H1 (cell line): ENCODE results near the gene BEST3. TPM values are rescaled to one million over a fixed set of nuclear protein-coding genes. Genes with fewer than 3 reads are reported as not detected.

Experiments used
- CTCF ChIA-PET: fragments of 300-600 bp; sonication (Branson Sonifier 250); formaldehyde crosslinking; loops from one replicate; lab custom pipeline; 2021; ENCODE audit not compliant: partially characterized antibody; lab: Charles Lee
- POLR2A ChIA-PET: fragments of 300-600 bp; sonication (Branson Sonifier 250); formaldehyde crosslinking; loops from one replicate; lab custom pipeline; 2021; ENCODE audit warnings: inconsistent platforms; ENCODE audit not compliant: partially characterized antibody; lab: Charles Lee
- DNase-seq, 2 experiments: peaks; one replicate each; pipeline versions ENCODE4 v3.0.0 to v3.0.0-alpha.2; 2010 to 2022; ENCODE audit warnings: low spot score in 2 of 2, low read depth in 1 of 2, mixed read lengths in 1 of 2
- FAIRE-seq: peaks from 2 replicates; lab custom pipeline; 2011; peaks lifted over from hg19 to GRCh38; lab: Jason Lieb, UNC
- H2AFZ ChIP-seq: 2 replicates; pipeline ENCODE4 v1.8.1; 2012; ENCODE audit warnings: low read length, inconsistent platforms
- H2AK5ac ChIP-seq: 2 replicates; pipeline ENCODE4 v1.6.1; 2013; ENCODE audit warnings: low read depth, low read length
- H2BK120ac ChIP-seq: replicated peaks from 2 replicates; pipeline ENCODE3; 2013; ENCODE audit warnings: low read depth, low read length, inconsistent platforms
- H2BK12ac ChIP-seq: 2 replicates; pipeline ENCODE4 v1.6.1; 2013; ENCODE audit warnings: low read depth, low read length
- H2BK15ac ChIP-seq: 2 replicates; pipeline ENCODE4 v1.6.1; 2013; ENCODE audit warnings: low read length
- H2BK20ac ChIP-seq: 2 replicates; pipeline ENCODE4 v1.6.1; 2013; ENCODE audit warnings: low read length
- H2BK5ac ChIP-seq: 2 replicates; pipeline ENCODE4 v1.6.1; 2013; ENCODE audit warnings: low read depth, low read length
- H3K14ac ChIP-seq: 2 replicates; pipeline ENCODE4 v1.6.1; 2013; ENCODE audit warnings: inconsistent platforms; ENCODE audit not compliant: insufficient read length
- H3K18ac ChIP-seq: 2 replicates; pipeline ENCODE4 v1.6.1; 2013; ENCODE audit warnings: low read length; ENCODE audit errors: extremely low read depth
- H3K23ac ChIP-seq: 2 replicates; pipeline ENCODE4 v1.6.1; 2013; ENCODE audit warnings: inconsistent platforms; ENCODE audit not compliant: insufficient read length
- H3K23me2 ChIP-seq: 2 replicates; pipeline ENCODE4 v1.6.1; 2013; ENCODE audit warnings: low read depth, low read length
- H3K27ac ChIP-seq: 2 replicates; pipeline ENCODE4 v1.6.1; 2011; ENCODE audit warnings: low read depth, low read length, inconsistent platforms
- H3K27me3 ChIP-seq, 4 experiments: replicated peaks in 1 of 4; 1 replicate in 1 of 4; 2 replicates in 3 of 4; pipeline versions ENCODE4 v1.6.1 to v1.8.1; 2011 to 2013; ENCODE audit warnings: low read length in 3 of 4, mild to moderate bottlenecking in 3 of 4, inconsistent platforms in 2 of 4, mixed read lengths in 2 of 4, moderate library complexity in 1 of 4; ENCODE audit not compliant: control insufficient read depth in 3 of 4, insufficient read depth in 3 of 4; ENCODE audit errors: extremely low read depth in 1 of 4
- H3K36me3 ChIP-seq, 4 experiments: 2 replicates each; pipeline versions ENCODE4 v1.6.1 to v1.8.1; 2011 to 2013; ENCODE audit warnings: mild to moderate bottlenecking in 4 of 4, low read length in 3 of 4, moderate library complexity in 2 of 4, control low read depth in 1 of 4, inconsistent platforms in 1 of 4; ENCODE audit not compliant: insufficient read depth in 4 of 4, control insufficient read depth in 2 of 4
- H3K4ac ChIP-seq: replicated peaks from 2 replicates; pipeline ENCODE3; 2013; ENCODE audit warnings: low read length, low read depth, mixed read lengths, inconsistent platforms; ENCODE audit not compliant: insufficient read length
- H3K4me1 ChIP-seq, 4 experiments: replicated peaks in 1 of 4; 1 replicate in 1 of 4; 2 replicates in 3 of 4; pipeline versions ENCODE4 v1.6.1 to v1.8.1; 2011 to 2013; ENCODE audit warnings: low read length in 3 of 4, inconsistent platforms in 2 of 4, mixed read lengths in 1 of 4; ENCODE audit not compliant: insufficient read depth in 4 of 4, control insufficient read depth in 3 of 4
- H3K4me2 ChIP-seq, 2 experiments: 2 replicates each; pipeline versions ENCODE4 v1.6.1 to v1.8.1; 2011 to 2013; ENCODE audit warnings: low read depth in 2 of 2, low read length in 2 of 2, control low read depth in 1 of 2, inconsistent platforms in 1 of 2, mild to moderate bottlenecking in 1 of 2; ENCODE audit not compliant: insufficient read depth in 1 of 2
- H3K4me3 ChIP-seq, 4 experiments: fragments of 200-600, 300-600 bp in 1 of 4; sonication (generic), shearing (Covaris generic), sonication (Bioruptor Twin) in 1 of 4; 2 replicates each; pipeline versions ENCODE4 v1.5.1 to v1.8.1; 2011 to 2016; ENCODE audit warnings: low read length in 4 of 4, low read depth in 3 of 4, control low read depth in 2 of 4, inconsistent platforms in 2 of 4, mild to moderate bottlenecking in 2 of 4, mixed read lengths in 1 of 4, moderate library complexity in 1 of 4; ENCODE audit not compliant: insufficient read depth in 2 of 4; ENCODE audit errors: extremely low read depth in 1 of 4
- H3K56ac ChIP-seq: replicated peaks from 2 replicates; pipeline ENCODE3; 2013; ENCODE audit warnings: low read depth, mild to moderate bottlenecking, mixed read lengths, low read length, inconsistent platforms; ENCODE audit not compliant: insufficient read length
- H3K79me1 ChIP-seq: 2 replicates; pipeline ENCODE4 v1.6.1; 2013; ENCODE audit warnings: low read depth, low read length, control low read depth
- H3K79me2 ChIP-seq, 2 experiments: 2 replicates each; pipeline versions ENCODE4 v1.6.1 to v1.8.1; 2012 to 2013; ENCODE audit warnings: low read length in 2 of 2, mild to moderate bottlenecking in 2 of 2, inconsistent platforms in 1 of 2; ENCODE audit not compliant: insufficient read depth in 2 of 2, control insufficient read depth in 1 of 2
- H3K9ac ChIP-seq, 4 experiments: replicated peaks in 1 of 4; 1 replicate in 1 of 4; 2 replicates in 3 of 4; pipeline versions ENCODE4 v1.6.1 to v1.8.1; 2011 to 2013; ENCODE audit warnings: low read depth in 3 of 4, low read length in 3 of 4, control low read depth in 2 of 4, mild to moderate bottlenecking in 2 of 4, moderate library complexity in 2 of 4, inconsistent platforms in 1 of 4; ENCODE audit errors: extremely low read depth in 1 of 4
- H3K9me3 ChIP-seq, 2 experiments: 2 replicates each; pipeline versions ENCODE4 v1.6.1 to v1.8.1; 2012 to 2013; ENCODE audit warnings: mild to moderate bottlenecking in 2 of 2, moderate library complexity in 2 of 2, control low read depth in 1 of 2, inconsistent platforms in 1 of 2, low read depth in 1 of 2, low read length in 1 of 2, mixed read lengths in 1 of 2; ENCODE audit not compliant: insufficient read depth in 2 of 2
- H4K20me1 ChIP-seq, 2 experiments: replicated peaks in 1 of 2; 2 replicates each; pipeline versions ENCODE3 to v1.8.1; 2011 to 2013; ENCODE audit warnings: inconsistent platforms in 2 of 2, low read length in 2 of 2, mild to moderate bottlenecking in 1 of 2; ENCODE audit not compliant: insufficient read depth in 2 of 2, control insufficient read depth in 1 of 2
- H4K5ac ChIP-seq: 2 replicates; pipeline ENCODE4 v1.6.1; 2013; ENCODE audit warnings: low read length, low read depth, mixed read lengths, inconsistent platforms; ENCODE audit not compliant: insufficient read length
- H4K8ac ChIP-seq: 2 replicates; pipeline ENCODE4 v1.8.0; 2013; ENCODE audit warnings: mild to moderate bottlenecking, moderate library complexity, low read length, inconsistent platforms; ENCODE audit not compliant: insufficient read depth; ENCODE audit errors: extremely low read depth
- H4K91ac ChIP-seq: replicated peaks from 2 replicates; pipeline ENCODE3; 2013; ENCODE audit warnings: low read length, mixed read lengths, inconsistent platforms; ENCODE audit not compliant: insufficient read length
- CHD2 ChIP-seq: IDR thresholded peaks from 2 replicates; pipeline ENCODE4 v1.6.1; 2012; ENCODE audit warnings: low read length, improper control_type of control experiment
- CTBP2 ChIP-seq: IDR thresholded peaks from 2 replicates; pipeline ENCODE4 v1.7.0; 2011; ENCODE audit warnings: borderline replicate concordance, mild to moderate bottlenecking, moderate library complexity, mixed read lengths, low read length; ENCODE audit not compliant: insufficient read depth, insufficient read length
- EP300 ChIP-seq, 2 experiments: IDR thresholded peaks; 1 replicate in 1 of 2; 2 replicates in 1 of 2; pipeline ENCODE4 v1.6.1; 2011 to 2012; ENCODE audit warnings: low read depth in 2 of 2, low read length in 2 of 2, mild to moderate bottlenecking in 2 of 2, borderline replicate concordance in 1 of 2, inconsistent platforms in 1 of 2, moderate library complexity in 1 of 2
- HDAC6 ChIP-seq: IDR thresholded peaks from one replicate; pipeline ENCODE4 v1.7.1; 2012; ENCODE audit warnings: low read depth, mild to moderate bottlenecking, inconsistent platforms, low read length, moderate library complexity
- KDM1A ChIP-seq: fragments of 200-600, 300-600 bp; sonication (generic); IDR thresholded peaks from 2 replicates; pipeline ENCODE4 v1.7.1; 2016; ENCODE audit warnings: mild to moderate bottlenecking, low read length, borderline replicate concordance
- MAFK ChIP-seq: IDR thresholded peaks from 2 replicates; pipeline ENCODE4 v1.6.1; 2012; ENCODE audit warnings: low read depth, mild to moderate bottlenecking, improper control_type of control experiment, low read length
- RAD21 ChIP-seq, 2 experiments: IDR thresholded peaks in 1 of 2; conservative IDR thresholded peaks in 1 of 2; 2 replicates each; pipeline ENCODE4 v1.6.1; 2011; ENCODE audit warnings: low read depth in 2 of 2, low read length in 2 of 2, improper control_type of control experiment in 1 of 2, inconsistent platforms in 1 of 2, mild to moderate bottlenecking in 1 of 2, moderate library complexity in 1 of 2
- RFX5 ChIP-seq: IDR thresholded peaks from 2 replicates; pipeline ENCODE4 v1.6.1; 2011; ENCODE audit warnings: low read depth, low read length, improper control_type of control experiment, borderline replicate concordance
- SIRT6 ChIP-seq: IDR thresholded peaks from one replicate; pipeline ENCODE4 v1.7.1; 2012; ENCODE audit warnings: low read length, inconsistent platforms
- SP4 ChIP-seq: IDR thresholded peaks from 2 replicates; pipeline ENCODE4 v1.6.1; 2012; ENCODE audit warnings: low read length, inconsistent platforms
- ZNF274 ChIP-seq: IDR thresholded peaks from 2 replicates; pipeline ENCODE4 v1.7.0; 2012; ENCODE audit warnings: low read length, borderline replicate concordance; ENCODE audit errors: extremely low read depth
- WGBS, 2 experiments: shearing (Covaris generic) in 1 of 2; methylation state at CpG; one replicate each; pipeline versions ENCODE4 v1.1.6 to v1.1.7; 2013 to 2015; ENCODE audit warnings: low lambda C conversion rate in 2 of 2, mixed read lengths in 2 of 2, inconsistent platforms in 1 of 2, low coverage in 1 of 2, missing lambda C conversion rate in 1 of 2; ENCODE audit not compliant: insufficient replicate concordance in 2 of 2, insufficient coverage in 1 of 2, insufficient read length in 1 of 2; ENCODE audit errors: extremely low coverage in 1 of 2, missing lambda C conversion rate in 1 of 2; 5-methylcytosine and 5-hydroxymethylcytosine counted together
- polyA plus RNA-seq, 7 experiments: library from polyadenylated mRNA; depleted of rRNA in 3 of 7; stranded (reverse) in 5 of 7; unstranded in 2 of 7; fragments of >200 nt in 5 of 7; fragments of 200-250 nt in 2 of 7; gene quantifications; 1 replicate in 5 of 7; 2 replicates in 1 of 7; 4 replicates in 1 of 7; pipeline versions ENCODE4 v1.2.1 to v1.2.3, GENCODE V29; 2011 to 2013; ENCODE audit warnings: missing spikeins in 2 of 7, mixed read lengths in 2 of 7
- total RNA-seq: library from RNA; stranded (reverse); fragmentation: NEBNext Ultra II Directional; extraction: Animal tissue kit (Norgen Biotek cat#: 25700); gene quantifications from 2 replicates; pipeline ENCODE4 v1.2.1, GENCODE V29; 2021

BEST3 gene
- total and polyA plus RNA-seq, 2 of the 8 experiments (the other 6 are each of a cell fraction or from before 2014, with no cell fraction given) = 0.17 TPM; not detected in 1

- Histone ChIP-seq H2AK5ac (no peak overlapping the region), H3K56ac (no peak overlapping the region), H4K91ac (no peak overlapping the region), H2AFZ (peak overlapping the region; percentile 29; the same call in 1 of the 2 replicates), H3K4ac (no peak overlapping the region), H3K79me1 (no peaks in the 10 kb centered on the region), H4K20me1 (no peaks in the 10 kb centered on the region), H3K4me2 (no peak overlapping the region), H3K79me2 (no peaks in the 10 kb centered on the region), H3K36me3 (no peaks in the 10 kb centered on the region), H3K4me3 (no peak overlapping the region), H2BK20ac (no peak overlapping the region), H2BK120ac (no peak overlapping the region), H2BK15ac (no peak overlapping the region), H3K9ac (no peak overlapping the region), H3K18ac (no peak overlapping the region), H4K8ac (no peak overlapping the region), H3K4me1 (no peaks in the 10 kb centered on the region), H3K23me2 (no peaks in the 10 kb centered on the region), H2BK5ac (no peak overlapping the region), H4K5ac (no peak overlapping the region), H3K27me3 (no peaks in the 10 kb centered on the region; a peak in 1 of 7 replicates), H3K23ac (no peak overlapping the region), H3K14ac (no peak overlapping the region), H3K9me3 (no peaks in the 10 kb centered on the region), H2BK12ac (no peak overlapping the region), H3K27ac (no peak overlapping the region)
- ChIA-PET CTCF (interaction anchor here (2.1 to 7.1 kb wide), 2 partner anchors 14 to 23 kb away, joined by 14 to 67 read pairs; no protein-coding TSS in a partner anchor), POLR2A (interaction anchor here (2.0 kb wide), 1 partner anchor 13 kb away, joined by 5 read pairs; no protein-coding TSS in a partner anchor)
- no peak for TF ChIP-seq SP4
- no peak for TF ChIP-seq RFX5
- no peak for TF ChIP-seq RAD21 (IDR thresholded peaks at IDR 0.05 in 1 of 2, conservative IDR thresholded peaks at IDR 0.05 in 1 of 2; ENCODE audit: low read depth in 2 of 2, low read length in 2 of 2)
- TF ChIP-seq MAFK = no peak
- TF ChIP-seq SIRT6 = no peak
- TF ChIP-seq KDM1A = no peak
- TF ChIP-seq HDAC6 = no peak
- TF ChIP-seq CTBP2 = no peak
- no peak for TF ChIP-seq ZNF274
- no peak for TF ChIP-seq EP300 (IDR thresholded peaks at IDR 0.05; ENCODE audit: borderline replicate concordance in 1 of 2, low read depth in 2 of 2, low read length in 2 of 2)
- no peak for TF ChIP-seq CHD2
- 94% methylated on average over 14 of the region's 14 CpGs; no CpG with 5 or more reads in 1 of the 2 experiments for WGBS, 2 experiments
- no peak for FAIRE-seq
- DNase-seq = no peak
Observed at GRCh38 chr12:69616025-69616424, 83.1 kb downstream of the BEST3 start.
